ENCODE results near the gene BMP6.

GRCh38 chr6:7866526-7866925 is 140.6 kb downstream of the BMP6 start:
- TF ChIP-seq, protein P1, sequence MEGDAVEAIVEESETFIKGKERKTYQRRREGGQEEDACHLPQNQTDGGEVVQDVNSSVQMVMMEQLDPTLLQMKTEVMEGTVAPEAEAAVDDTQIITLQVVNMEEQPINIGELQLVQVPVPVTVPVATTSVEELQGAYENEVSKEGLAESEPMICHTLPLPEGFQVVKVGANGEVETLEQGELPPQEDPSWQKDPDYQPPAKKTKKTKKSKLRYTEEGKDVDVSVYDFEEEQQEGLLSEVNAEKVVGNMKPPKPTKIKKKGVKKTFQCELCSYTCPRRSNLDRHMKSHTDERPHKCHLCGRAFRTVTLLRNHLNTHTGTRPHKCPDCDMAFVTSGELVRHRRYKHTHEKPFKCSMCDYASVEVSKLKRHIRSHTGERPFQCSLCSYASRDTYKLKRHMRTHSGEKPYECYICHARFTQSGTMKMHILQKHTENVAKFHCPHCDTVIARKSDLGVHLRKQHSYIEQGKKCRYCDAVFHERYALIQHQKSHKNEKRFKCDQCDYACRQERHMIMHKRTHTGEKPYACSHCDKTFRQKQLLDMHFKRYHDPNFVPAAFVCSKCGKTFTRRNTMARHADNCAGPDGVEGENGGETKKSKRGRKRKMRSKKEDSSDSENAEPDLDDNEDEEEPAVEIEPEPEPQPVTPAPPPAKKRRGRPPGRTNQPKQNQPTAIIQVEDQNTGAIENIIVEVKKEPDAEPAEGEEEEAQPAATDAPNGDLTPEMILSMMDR (IDR thresholded peaks at IDR 0.05) = no peak
- TF ChIP-seq POLR2A (IDR thresholded peaks at IDR 0.05) = no peak
- TF ChIP-seq EP300 (IDR thresholded peaks at IDR 0.05) = no peak
- no peak for TF ChIP-seq POLR2AphosphoS5 (IDR thresholded peaks at IDR 0.05)
